GM10266 (cell line): Measurements from ENCODE around the gene IBA57.

Source experiments
- DNase-seq: peaks from one replicate; pipeline ENCODE4 v3.0.0; 2012; ENCODE audit errors: extremely low spot score
- CTCF ChIP-seq: IDR thresholded peaks from 2 replicates; pipeline ENCODE4 v1.5.1; 2012; ENCODE audit warnings: mild to moderate bottlenecking, low read depth; ENCODE audit not compliant: control insufficient read depth, insufficient read depth; ENCODE audit errors: missing control alignments

Gene IBA57

GRCh38 chr1:228149406-228150119 is 16.0 kb upstream of the IBA57 start, which contains the start of gene GJC2:
GJC2 (plus strand) TSS chr1:228149930; CDS start chr1:228157759, 7,829 bp downstream.
- no peak for DNase-seq
- TF ChIP-seq CTCF: no peak

GRCh38 chr1:228150120-228150460 is 15.5 kb upstream of the IBA57 start:
- no peak for DNase-seq
- no peak for TF ChIP-seq CTCF

DNA sequence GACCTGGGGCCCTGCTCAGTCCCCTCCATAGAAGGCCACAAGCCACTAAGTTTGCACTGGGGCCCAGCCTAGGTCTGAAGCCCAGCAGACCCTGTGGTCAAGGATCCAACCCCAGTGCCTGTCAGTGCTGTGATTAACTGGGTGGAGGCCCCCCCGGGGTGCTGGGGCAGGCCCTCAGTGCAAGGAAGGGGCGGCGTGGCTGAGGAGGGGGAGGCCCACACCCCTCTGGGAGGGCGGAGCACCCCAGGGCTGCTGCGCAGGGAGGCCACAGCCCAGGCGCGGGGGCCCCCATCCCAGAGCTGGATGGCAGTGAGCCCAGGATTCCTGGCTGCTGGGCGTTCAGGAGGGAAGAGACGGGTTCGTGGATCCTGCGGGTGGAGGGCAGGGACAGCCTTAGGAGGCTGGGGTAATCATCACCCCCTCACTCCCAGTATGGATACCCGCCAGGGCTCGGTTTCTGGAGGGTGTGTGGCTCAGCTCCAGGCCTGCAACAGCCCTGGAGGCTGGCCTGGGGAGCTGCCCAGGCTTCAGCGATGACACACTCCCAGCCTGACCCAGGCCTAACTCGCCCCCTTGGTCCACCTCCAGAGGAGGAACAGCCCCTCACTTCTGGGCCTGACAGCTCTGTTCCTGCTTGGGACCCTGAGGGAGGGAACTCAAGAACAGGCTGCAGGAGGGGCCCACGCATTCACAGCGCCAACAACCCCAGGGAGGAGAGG is 15.0 kb upstream of the IBA57 start:
- no peak for TF ChIP-seq CTCF
- DNase-seq: no peak

DNA sequence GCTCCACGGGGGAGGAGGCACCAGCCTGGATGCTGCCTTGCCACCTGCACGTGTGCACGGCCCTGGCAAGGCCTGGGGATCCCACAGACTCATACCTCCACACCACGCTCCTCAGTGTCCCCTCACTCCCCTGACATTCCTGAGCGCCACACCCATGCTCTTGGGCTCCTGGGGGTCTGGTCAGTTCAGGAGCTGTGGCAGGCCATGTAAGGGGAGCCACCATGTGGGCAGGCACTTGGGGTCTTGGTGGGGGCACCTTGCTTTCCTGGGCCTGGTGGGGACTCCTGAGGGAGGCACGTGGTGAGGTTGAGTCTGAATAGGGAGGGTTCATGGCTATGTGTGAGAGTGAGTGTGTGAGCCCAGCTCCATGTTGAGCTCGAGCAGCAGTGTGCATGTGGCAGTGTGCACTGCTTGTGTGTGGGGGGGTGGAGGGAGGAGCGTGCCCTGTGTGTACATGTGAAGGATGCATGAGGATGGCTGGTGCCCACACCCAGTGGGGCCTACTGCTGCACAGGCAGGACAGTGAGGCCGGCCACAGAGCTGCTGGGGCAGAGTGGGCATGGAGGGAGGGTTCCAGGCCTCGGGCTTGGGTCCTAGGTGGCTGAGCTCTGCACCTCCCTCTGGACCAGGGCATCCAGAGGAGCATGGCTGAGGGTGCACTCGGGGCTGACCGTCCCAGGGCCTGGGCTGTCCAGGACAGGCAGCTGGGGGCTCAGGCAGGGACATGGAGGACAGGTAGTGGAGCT is 14.3 kb upstream of the IBA57 start:
- no peak for DNase-seq
- no peak for TF ChIP-seq CTCF

DNA sequence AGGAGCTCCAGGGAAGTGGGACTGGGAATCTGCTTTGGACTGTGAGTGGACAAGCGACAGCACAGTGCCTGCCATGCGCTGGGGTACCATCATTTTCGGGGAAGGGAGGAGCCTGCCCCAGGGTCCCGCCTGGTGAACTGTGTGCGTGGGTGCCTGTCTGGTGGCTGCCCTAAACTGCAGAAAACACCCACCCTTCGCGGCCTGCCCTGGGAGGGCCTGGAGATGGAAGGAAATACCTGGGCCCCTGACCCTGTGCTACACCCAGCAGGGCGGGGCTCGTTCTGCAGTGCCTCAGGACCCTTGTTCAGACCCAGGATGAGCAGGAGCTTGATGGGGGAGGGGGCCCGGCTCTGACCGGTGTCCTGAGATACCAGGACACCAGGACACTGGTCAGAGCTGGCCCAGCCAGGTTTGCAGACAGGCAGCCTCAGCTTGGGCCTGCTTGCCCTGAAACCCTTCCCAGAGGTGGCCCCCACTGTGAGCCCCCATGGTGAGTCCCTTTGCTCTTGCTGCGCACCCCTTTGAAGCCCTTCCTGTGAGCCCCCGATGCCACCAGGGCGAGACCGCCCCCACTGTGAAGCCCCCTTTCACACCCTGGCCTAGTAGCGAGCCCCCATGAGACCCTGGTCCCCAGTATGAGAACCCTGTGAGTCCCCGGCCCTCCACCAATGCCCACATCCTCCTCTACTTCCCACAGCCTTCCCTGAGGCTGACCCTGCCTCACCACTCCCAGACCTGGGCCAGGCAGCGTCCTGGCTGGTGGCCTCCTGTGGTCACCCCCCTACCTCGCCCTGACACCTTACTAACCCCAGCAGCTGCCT is 13.3 kb upstream of the IBA57 start:
- no peak for TF ChIP-seq CTCF

GRCh38 chr1:228152918-228153258 is 12.7 kb upstream of the IBA57 start:
- no peak for TF ChIP-seq CTCF
- DNase-seq: no peak

More for the DNA sequence above, 13.3 kb upstream of the IBA57 start:
- no peak for DNase-seq
